K562 (cell line): ENCODE data around the gene TBPL2. TPM values are rescaled to one million over a fixed set of nuclear protein-coding genes. Genes with fewer than 3 reads are reported as not detected.

ENCODE experiments used
- ATF1 ChIP-seq, 2 experiments: fragments of 450-650 bp in 1 of 2; IDR thresholded peaks; 2 replicates each; pipeline ENCODE4 v1.6.1; 2016; ENCODE audit warnings: missing compliant biosample characterization in 1 of 2, missing genetic modification characterization in 1 of 2
- CTCF ChIP-seq, 3 experiments: IDR thresholded peaks in 2 of 3; conservative IDR thresholded peaks in 1 of 3; 2 replicates each; pipeline ENCODE4 v1.5.1; 2011 to 2012; ENCODE audit warnings: low read length in 3 of 3, mild to moderate bottlenecking in 3 of 3, control low read depth in 2 of 3, improper control_type of control experiment in 1 of 3, inconsistent platforms in 1 of 3, low read depth in 1 of 3, mixed read lengths in 1 of 3, moderate library complexity in 1 of 3; ENCODE audit not compliant: insufficient read depth in 2 of 3
- CXXC5 ChIP-seq: fragments of 250-450 bp; sonication (Bioruptor Pico); IDR thresholded peaks from 2 replicates; pipeline ENCODE4 v1.8.0; 2022; ENCODE audit warnings: inconsistent platforms, mild to moderate bottlenecking, moderate library complexity
- DEAF1 ChIP-seq: fragments of 450-650 bp; formaldehyde crosslinking; IDR thresholded peaks from 2 replicates; pipeline ENCODE4 v1.4.0; 2020; ENCODE audit warnings: mild to moderate bottlenecking, moderate library complexity
- HSF4 ChIP-seq: fragments of 250-450 bp; sonication (Bioruptor Pico); IDR thresholded peaks from 2 replicates; pipeline ENCODE4 v2.1.2; 2022; ENCODE audit warnings: mild to moderate bottlenecking, moderate library complexity, borderline replicate concordance
- KAT8 ChIP-seq: fragments of 450-650 bp; IDR thresholded peaks from 2 replicates; pipeline ENCODE4 v1.6.1; 2016; ENCODE audit warnings: low read depth, mild to moderate bottlenecking
- MGA ChIP-seq: fragments of 450-650 bp; IDR thresholded peaks from 2 replicates; pipeline ENCODE4 v1.6.1; 2016; ENCODE audit warnings: mild to moderate bottlenecking, moderate library complexity
- ZNF384 ChIP-seq: IDR thresholded peaks from 2 replicates; pipeline ENCODE4 v1.6.1; 2012; ENCODE audit warnings: low read depth, low read length, improper control_type of control experiment
- ZNF639 ChIP-seq, 2 experiments: fragments of 200-800 bp in 1 of 2; sonication (Bioruptor generic) in 1 of 2; sonication (generic) in 1 of 2; formaldehyde crosslinking in 1 of 2; IDR thresholded peaks in 1 of 2; conservative IDR thresholded peaks in 1 of 2; 2 replicates each; pipeline versions ENCODE4 v1.5.0 to v1.6.1; 2016 to 2020; ENCODE audit warnings: missing compliant biosample characterization in 1 of 2, missing genetic modification characterization in 1 of 2, missing genetic modification reagents in 1 of 2
- polyA plus RNA-seq, 8 experiments: library from polyadenylated mRNA; depleted of rRNA in 4 of 8; stranded (reverse) in 5 of 8; unstranded in 3 of 8; fragments of >200 nt; fragmentation: Nextera tagmentation in 2 of 8; fragmentation: Illumina TruSeq in 1 of 8; extraction: Ambion mirVana in 2 of 8; extraction: Trizol in 1 of 8; gene quantifications; 2 replicates each; pipeline versions ENCODE4 v1.2.1 to v1.2.3, GENCODE V29; 2011 to 2014; ENCODE audit warnings: inconsistent platforms in 1 of 8, missing spikeins in 1 of 8
- total RNA-seq, 7 experiments: library from RNA; depleted of rRNA in 6 of 7; stranded (reverse); fragments of >200 nt in 6 of 7; fragmentation: Illumina TruSeq in 2 of 7; extraction: Trizol in 2 of 7; gene quantifications; 2 replicates each; pipeline versions ENCODE4 v1.2.1 to v1.2.3, GENCODE V29; 2011 to 2021; ENCODE audit warnings: low replicate concordance in 1 of 7

Gene TBPL2
- total and polyA plus RNA-seq, 9 of the 15 experiments (the other 6 are each of a cell fraction or from before 2014, with no cell fraction given): not detected

GRCh38 chr14:55446127-55446736 is 5.8 kb upstream of the TBPL2 start (continued):
- no peak for TF ChIP-seq MGA
- peak; percentile 55; the same call in 1 of the 2 replicates for TF ChIP-seq DEAF1 (CRISPR knock-in tag)
- no peak for TF ChIP-seq ATF1 (CRISPR knock-in tag; IDR thresholded peaks at IDR 0.05)
- 0 out of 2 replicates have a peak, but pooled peaks have one; percentile 13 for TF ChIP-seq ATF1 (tag; IDR thresholded peaks at IDR 0.05)
- TF ChIP-seq ZNF384: 0 out of 2 replicates have a peak, but pooled peaks have one; percentile 27
- no peak for TF ChIP-seq ZNF639 (CRISPR knock-in tag; conservative IDR thresholded peaks at IDR 0.05 in 1 of 2, IDR thresholded peaks at IDR 0.05 in 1 of 2)
- no peak for TF ChIP-seq KAT8
- TF ChIP-seq CXXC5 (CRISPR knock-in tag): no peak
- TF ChIP-seq HSF4 (CRISPR knock-in tag): no peak
- TF ChIP-seq CTCF (IDR thresholded peaks at IDR 0.05 in 2 of 3, conservative IDR thresholded peaks at IDR 0.05 in 1 of 3; ENCODE audit: insufficient read depth in 2 of 3, low read depth in 1 of 3, low read length in 3 of 3): peak; percentile 61 to 69 (median 67)
